ENCODE data around the gene FCN2. TPM values are rescaled to one million over a fixed set of nuclear protein-coding genes. Genes with fewer than 3 reads are reported as not detected.

Gene FCN2
- total and polyA plus RNA-seq, 2 of the 4 experiments (the other 2 are of a cell fraction), result not detected

DNA sequence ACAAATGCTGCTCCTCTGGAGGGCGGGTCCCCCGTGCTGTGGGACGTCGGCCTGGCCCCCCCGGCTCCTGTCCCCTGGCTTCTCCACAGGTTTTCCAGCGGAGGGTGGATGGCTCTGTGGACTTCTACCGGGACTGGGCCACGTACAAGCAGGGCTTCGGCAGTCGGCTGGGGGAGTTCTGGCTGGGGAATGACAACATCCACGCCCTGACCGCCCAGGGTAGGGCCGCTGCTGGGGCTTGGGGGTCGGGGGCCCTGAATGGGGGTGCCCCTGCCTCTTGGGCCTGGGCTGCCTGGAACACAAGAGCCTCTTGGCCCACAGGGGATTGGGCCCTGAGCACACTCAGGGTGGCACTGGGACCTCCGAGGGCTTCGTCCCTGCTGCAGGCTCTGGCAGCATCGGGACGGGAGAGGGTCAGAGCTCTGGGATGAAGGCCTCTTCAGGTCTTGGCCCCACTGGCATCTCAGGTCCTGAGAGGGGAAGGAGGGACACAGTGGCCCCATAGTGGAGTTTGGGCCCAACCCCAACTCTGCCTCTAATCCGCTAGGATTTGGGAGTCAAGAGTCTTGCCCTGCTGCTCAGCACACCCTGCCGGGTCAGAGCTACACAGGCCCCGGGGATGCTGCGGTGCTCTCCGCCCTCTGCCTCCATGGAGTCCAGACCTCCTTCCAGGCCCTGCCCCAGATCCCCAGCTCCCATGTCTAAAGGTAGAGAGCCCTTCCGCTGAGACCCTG lies 5.2 kb downstream of the FCN2 start:
- Histone ChIP-seq H4K20me1 (ENCODE audit: insufficient read depth, low read length) (no peaks in the 10 kb centered on the region), H3K9ac (ENCODE audit: low read depth, low read length) (no peak overlapping the region), H3K9me1 (ENCODE audit: insufficient read depth, low read length) (no peaks in the 10 kb centered on the region), H3K27ac (ENCODE audit: insufficient read depth, low read length) (no peak overlapping the region), H3K9me3 (ENCODE audit: control insufficient read depth, insufficient read depth, low read length) (no peaks in the 10 kb centered on the region), H2BK20ac (ENCODE audit: low read depth, low read length) (no peak overlapping the region), H3K4me2 (ENCODE audit: low read depth, low read length) (no peak overlapping the region), H3K27me3 (ENCODE audit: control insufficient read depth, insufficient read depth, low read length) (peaks cover 47% of the 10 kb centered on the region), H3K4me1 (ENCODE audit: control insufficient read depth, insufficient read depth, low read length) (no peaks in the 10 kb centered on the region), H3K79me1 (ENCODE audit: low read depth in 1 of 2, low read length in 2 of 2) (no peaks in the 10 kb centered on the region), H4K5ac (ENCODE audit: low read depth, low read length) (no peak overlapping the region), H2AK5ac (ENCODE audit: low read depth, low read length) (no peak overlapping the region), H3K4ac (ENCODE audit: low read depth, low read length) (no peak overlapping the region), H2BK120ac (ENCODE audit: low read depth, low read length) (no peak overlapping the region), H3K23ac (ENCODE audit: low read depth, low read length) (no peak overlapping the region), H3K36me3 (ENCODE audit: control insufficient read depth, insufficient read depth, low read length) (no peaks in the 10 kb centered on the region), H3K18ac (ENCODE audit: low read depth, low read length) (no peak overlapping the region), H3K14ac (replicated peaks; ENCODE audit: low read depth, low read length) (no peak overlapping the region), H2AFZ (replicated peaks; ENCODE audit: low read length, poor library complexity) (no peak overlapping the region), H2BK15ac (ENCODE audit: low read depth, low read length) (no peak overlapping the region), H3K56ac (ENCODE audit: extremely low read depth, insufficient read depth, low read length) (no peak overlapping the region), H2AK9ac (replicated peaks; ENCODE audit: low read depth, low read length, poor library complexity) (no peak overlapping the region), H4K8ac (ENCODE audit: low read depth in 2 of 2, low read length in 2 of 2) (no peak overlapping the region), H4K91ac (ENCODE audit: insufficient read depth, low read depth, low read length) (no peak overlapping the region), H2BK5ac (ENCODE audit: low read depth, low read length, poor library complexity, severe bottlenecking) (no peak overlapping the region), H3K4me3 (ENCODE audit: insufficient read depth, low read depth, low read length) (no peak overlapping the region)
- DNase-seq (no peak), ATAC-seq (ENCODE audit: low read depth) (no peak)
- ChIA-PET POLR2A (ENCODE audit: unreplicated experiment) (interaction anchor here (0.6 kb wide), 1 partner anchor 14 kb away, joined by 3 read pairs; no protein-coding TSS in a partner anchor), CTCF (no interaction called here)
- BruUV-seq (replicated peaks), result no TSS peak
- TF ChIP-seq USF2 (IDR thresholded peaks at IDR 0.05; ENCODE audit: low read depth, low read length) (no peak), SMC3 (IDR thresholded peaks at IDR 0.05; ENCODE audit: low read depth, low read length) (no peak), CTCF (conservative IDR thresholded peaks at IDR 0.05; ENCODE audit: low read depth, low read length) (no peak), CEBPB (IDR thresholded peaks at IDR 0.05; ENCODE audit: low read depth, low read length) (no peak), MAZ (IDR thresholded peaks at IDR 0.05; ENCODE audit: borderline replicate concordance, low read depth, low read length) (no peak), BHLHE40 (IDR thresholded peaks at IDR 0.05; ENCODE audit: low read depth, low read length) (no peak), ELK1 (IDR thresholded peaks at IDR 0.05; ENCODE audit: borderline replicate concordance, low read depth, low read length) (no peak), CHD1 (IDR thresholded peaks at IDR 0.05; ENCODE audit: low read depth, low read length) (no peak), RFX5 (IDR thresholded peaks at IDR 0.05; ENCODE audit: low read depth, low read length) (no peak), MXI1 (IDR thresholded peaks at IDR 0.05; ENCODE audit: borderline replicate concordance, low read depth, low read length) (no peak), MAFK (IDR thresholded peaks at IDR 0.05; ENCODE audit: low read depth, low read length) (no peak), RCOR1 (IDR thresholded peaks at IDR 0.05; ENCODE audit: insufficient replicate concordance, low read length) (no peak), RAD21 (IDR thresholded peaks at IDR 0.05; ENCODE audit: low read length) (no peak), FOS (IDR thresholded peaks at IDR 0.05; ENCODE audit: low read depth, low read length) (no peak), POLR2A (IDR thresholded peaks at IDR 0.05; ENCODE audit: low read depth, low read length) (no peak), NFE2L2 (IDR thresholded peaks at IDR 0.05; ENCODE audit: low read depth, low read length) (no peak)
- in situ Hi-C loops (cut with MboI; ENCODE audit: low sequenced_read_pairs), result no loop called here
- dilution Hi-C loops (cut with HindIII; ENCODE audit: low sequenced_read_pairs, unreplicated experiment), result no loop called here
- intact Hi-C loops (cut with micrococcal nuclease), result no loop called here
- WGBS, 2 experiments (ENCODE audit: extremely low coverage in 2 of 2, insufficient read length in 1 of 2), result 83% methylated on average over 7 of the region's 24 CpGs; no CpG with 5 or more reads in 1 of the 2 experiments

All from IMR-90 (cell line).